OCI-LY7 (cell line): ENCODE results near the gene TMC8. TPM values are rescaled to one million over a fixed set of nuclear protein-coding genes. Genes with fewer than 3 reads are reported as not detected.

Experiments used
- BruUV-seq: library from RNA; stranded (reverse); fragments of 400-500 nt; replicated peaks from 2 replicates; lab custom pipeline; 2021; lab: Mats Ljungman, UMichigan
- CTCF ChIA-PET: fragments of 300-600 bp; sonication (Branson Sonifier 250); formaldehyde crosslinking; loops from one replicate; lab custom pipeline; 2022; ENCODE audit warnings: antibody characterized with exemption; ENCODE audit not compliant: unreplicated experiment; lab: Charles Lee
- POLR2A ChIA-PET: fragments of 300-600 bp; sonication (Branson Sonifier 250); formaldehyde crosslinking; loops from one replicate; lab custom pipeline; 2022; ENCODE audit warnings: antibody characterized with exemption; lab: Charles Lee
- DNase-seq: peaks from one replicate; pipeline ENCODE4 v3.0.0-alpha.2; 2015; ENCODE audit warnings: low spot score
- H2AFZ ChIP-seq: fragments of 200-600 bp; sonication (generic), shearing (Covaris generic); 2 replicates; pipeline ENCODE4 v1.6.1; 2014; ENCODE audit warnings: mild to moderate bottlenecking, antibody characterized with exemption, low read length, moderate library complexity
- H3K27ac ChIP-seq: fragments of 200-600 bp; sonication (generic); 2 replicates; pipeline ENCODE4 v1.5.1; 2014; ENCODE audit warnings: mixed run types, low read depth, mild to moderate bottlenecking, moderate library complexity, low read length, inconsistent platforms; ENCODE audit not compliant: poor library complexity, severe bottlenecking
- H3K36me3 ChIP-seq: fragments of 200-600 bp; sonication (generic); 2 replicates; pipeline ENCODE4 v1.6.1; 2014; ENCODE audit warnings: mild to moderate bottlenecking, antibody characterized with exemption, low read length, moderate library complexity, mixed read lengths; ENCODE audit not compliant: insufficient read depth
- H3K4me1 ChIP-seq: fragments of 200-600 bp; sonication (generic); 2 replicates; pipeline ENCODE4 v1.5.1; 2014; ENCODE audit warnings: mild to moderate bottlenecking, low read length; ENCODE audit not compliant: insufficient read depth, poor library complexity, severe bottlenecking
- H3K4me2 ChIP-seq: fragments of 200-600 bp; sonication (generic); 2 replicates; pipeline ENCODE4 v1.6.1; 2014; ENCODE audit warnings: mild to moderate bottlenecking, low read length
- H3K4me3 ChIP-seq: fragments of 200-600 bp; sonication (generic); 2 replicates; pipeline ENCODE4 v1.5.1; 2014; ENCODE audit warnings: mild to moderate bottlenecking, low read depth, low read length; ENCODE audit not compliant: poor library complexity, severe bottlenecking
- H3K79me2 ChIP-seq: fragments of 200-600 bp; sonication (generic); 2 replicates; pipeline ENCODE4 v1.6.1; 2016; ENCODE audit warnings: low read depth, mild to moderate bottlenecking, low read length, moderate library complexity, mixed read lengths; ENCODE audit not compliant: insufficient read depth
- H3K9me2 ChIP-seq: fragments of 200-600 bp; sonication (generic); 2 replicates; pipeline ENCODE4 v1.6.1; 2016; ENCODE audit warnings: mild to moderate bottlenecking, low read length, mixed read lengths; ENCODE audit not compliant: insufficient read depth
- H3K9me3 ChIP-seq: fragments of 200-600 bp; sonication (generic); 2 replicates; pipeline ENCODE4 v1.6.1; 2014; ENCODE audit warnings: mild to moderate bottlenecking, mixed run types, low read length, mixed read lengths
- H4K20me1 ChIP-seq: fragments of 200-600 bp; sonication (generic); 2 replicates; pipeline ENCODE4 v1.6.1; 2014; ENCODE audit warnings: mild to moderate bottlenecking, antibody characterized with exemption, low read length, moderate library complexity, mixed read lengths; ENCODE audit not compliant: insufficient read depth
- CTCF ChIP-seq: fragments of 200-600 bp; sonication (generic); conservative IDR thresholded peaks from 2 replicates; pipeline ENCODE4 v1.5.1; 2014; ENCODE audit warnings: mild to moderate bottlenecking, antibody characterized with exemption, low read length, moderate library complexity, mixed read lengths
- EZH2phosphoT487 ChIP-seq: fragments of 200-600 bp; sonication (generic); IDR thresholded peaks from 2 replicates; pipeline ENCODE4 v1.6.1; 2018; ENCODE audit warnings: low read depth, borderline replicate concordance, mild to moderate bottlenecking, mixed run types, antibody characterized with exemption, low read length, moderate library complexity, mixed read lengths
- intact Hi-C: fragments of 100-400 bp; cut with micrococcal nuclease; formaldehyde crosslinking; loops from one replicate; pipeline ENCODE4 v1.10.0; 2022; ENCODE audit not compliant: unreplicated experiment
- total RNA-seq, 2 experiments: library from RNA; depleted of rRNA in 1 of 2; stranded (reverse); fragments of >200 nt in 1 of 2; shearing (Covaris generic) in 1 of 2; gene quantifications; 2 replicates each; pipeline ENCODE4 v1.2.3, GENCODE V29; 2014 to 2022

Gene TMC8
- total RNA-seq, 2 experiments from 2014 or later: 83.8 to 236 TPM

GRCh38 chr17:78146471-78146869 lies 15.9 kb downstream of the TMC8 start:
- no peaks in the 10 kb centered on the region for H4K20me1 ChIP-seq
- no peak overlapping the region for H3K27ac ChIP-seq
- TF ChIP-seq CTCF (no peak), EZH2phosphoT487 (no peak)
- H3K79me2 ChIP-seq: no peaks in the 10 kb centered on the region
- H3K36me3 ChIP-seq: peaks cover 10% of the 10 kb centered on the region
- no peak overlapping the region for H3K4me3 ChIP-seq
- H2AFZ ChIP-seq: no peak overlapping the region; the same call in 1 of the 2 replicates
- DNase-seq: no peak
- ChIA-PET CTCF (no interaction called here), POLR2A (interaction anchor here (0.5 kb wide), 1 partner anchor 67 kb away, joined by 3 read pairs; the partner anchor contains the start of gene BIRC5)
- H3K4me2 ChIP-seq: peak overlapping the region; percentile 72
- intact Hi-C loops: no loop called here
- no peaks in the 10 kb centered on the region for H3K9me2 ChIP-seq
- no peaks in the 10 kb centered on the region for H3K9me3 ChIP-seq
- peaks cover 35% of the 10 kb centered on the region for H3K4me1 ChIP-seq
- BruUV-seq: no TSS peak

- Histone ChIP-seq H4K20me1 (no peaks in the 10 kb centered on the region), H3K4me3 (peak overlapping the region; percentile 29), H3K4me1 (peaks cover 39% of the 10 kb centered on the region), H3K9me2 (no peaks in the 10 kb centered on the region), H3K36me3 (peaks cover 6% of the 10 kb centered on the region), H3K4me2 (peak overlapping the region; percentile 72), H3K79me2 (no peaks in the 10 kb centered on the region), H3K9me3 (no peaks in the 10 kb centered on the region), H3K27ac (peak overlapping the region; percentile 68), H2AFZ (no peak overlapping the region; the same call in 1 of the 2 replicates)
- ChIA-PET POLR2A (interaction anchor here (0.5 to 1.1 kb wide), 3 partner anchors 15 to 67 kb away, joined by 3 to 8 read pairs (median 3); partner anchors contain the start of genes BIRC5 and TMC8), CTCF (no interaction called here)
- DNase-seq: no peak
- intact Hi-C loops: no loop called here
- no TSS peak for BruUV-seq
- TF ChIP-seq CTCF (no peak), EZH2phosphoT487 (no peak)
Measured at GRCh38 chr17:78146881-78147280, 16.3 kb downstream of the TMC8 start.

- CTCF ChIA-PET: no interaction called here
- no TSS peak for BruUV-seq
- H3K4me1 ChIP-seq: peaks cover 45% of the 10 kb centered on the region
- no peaks in the 10 kb centered on the region for H4K20me1 ChIP-seq
- peak overlapping the region; percentile 68 for H3K27ac ChIP-seq
- H3K79me2 ChIP-seq: no peaks in the 10 kb centered on the region
- TF ChIP-seq CTCF (no peak), EZH2phosphoT487 (no peak)
- DNase-seq: peak; percentile 86
- POLR2A ChIA-PET: interaction anchor here (0.9 to 1.1 kb wide), 3 partner anchors 7 to 17 kb away, joined by 3 to 8 read pairs (median 4); partner anchors contain the start of gene TMC8
- peak overlapping the region; percentile 42; the same call in 1 of the 2 replicates for H2AFZ ChIP-seq
- H3K4me3 ChIP-seq: peak overlapping the region; percentile 29
- no peaks in the 10 kb centered on the region for H3K9me2 ChIP-seq
- peak overlapping the region; percentile 72 for H3K4me2 ChIP-seq
- H3K9me3 ChIP-seq: no peaks in the 10 kb centered on the region
- intact Hi-C loops: no loop called here
- peaks cover under 1% of the 10 kb centered on the region; the same call in 1 of the 2 replicates for H3K36me3 ChIP-seq
Measured at GRCh38 chr17:78147315-78147998, 16.9 kb downstream of the TMC8 start.
